GM23338 (cell line): ENCODE measurements around the gene IL1B. TPM values are rescaled to one million over a fixed set of nuclear protein-coding genes. Genes with fewer than 3 reads are reported as not detected.

Experiments used
- ATAC-seq: fragments of 200-7000 bp; cut with Tn5 transposase; 3 replicates; pipeline ENCODE4 v1.9.1; 2020
- DNase-seq: peaks from one replicate; pipeline ENCODE4 v3.0.0-alpha.2; 2015; ENCODE audit warnings: low spot score
- H2AFZ ChIP-seq: fragments of 200-600 bp; sonication (generic); 2 replicates; pipeline ENCODE4 v1.8.0; 2016; ENCODE audit warnings: antibody characterized with exemption, mild to moderate bottlenecking, moderate library complexity
- H3F3A ChIP-seq: fragments of 200-600 bp; sonication (generic); replicated peaks from 2 replicates; pipeline ENCODE4 v1.8.0; 2017; ENCODE audit warnings: antibody characterized with exemption, mixed run types, low read depth
- H3K27ac ChIP-seq: fragments of 200-600 bp; sonication (generic); 2 replicates; pipeline ENCODE4 v1.6.1; 2016; ENCODE audit warnings: low read depth
- H3K27me3 ChIP-seq: fragments of 200-600 bp; sonication (generic); 2 replicates; pipeline ENCODE4 v1.8.0; 2016; ENCODE audit warnings: mild to moderate bottlenecking, mixed run types, moderate library complexity; ENCODE audit not compliant: insufficient read depth
- H3K36me3 ChIP-seq: fragments of 200-600 bp; sonication (generic); 2 replicates; pipeline ENCODE4 v1.8.0; 2016; ENCODE audit warnings: mild to moderate bottlenecking; ENCODE audit not compliant: insufficient read depth
- H3K4me1 ChIP-seq: fragments of 200-600 bp; sonication (generic); 2 replicates; pipeline ENCODE4 v1.8.0; 2016; ENCODE audit warnings: mild to moderate bottlenecking, moderate library complexity; ENCODE audit not compliant: insufficient read depth
- H3K4me2 ChIP-seq: fragments of 200-600 bp; sonication (generic); 2 replicates; pipeline ENCODE4 v1.7.1; 2017; ENCODE audit warnings: mixed run types
- H3K4me3 ChIP-seq: fragments of 200-600 bp; sonication (generic); 2 replicates; pipeline ENCODE4 v1.6.1; 2016; ENCODE audit warnings: mixed run types
- H3K79me2 ChIP-seq: fragments of 200-600 bp; sonication (generic); replicated peaks from 2 replicates; pipeline ENCODE4 v1.8.0; 2017; ENCODE audit warnings: mild to moderate bottlenecking; ENCODE audit not compliant: insufficient read depth
- H3K9me2 ChIP-seq: fragments of 200-600 bp; sonication (generic); 2 replicates; pipeline ENCODE4 v1.8.0; 2017; ENCODE audit not compliant: insufficient read depth
- H4K20me1 ChIP-seq: fragments of 200-600 bp; sonication (generic); replicated peaks from 2 replicates; pipeline ENCODE4 v1.8.0; 2017; ENCODE audit warnings: mild to moderate bottlenecking; ENCODE audit not compliant: insufficient read depth
- H3K27ac Mint-ChIP-seq: 2 replicates; pipeline ENCODE4 v1.8.0; 2020; ENCODE audit warnings: inconsistent platforms, mild to moderate bottlenecking, moderate library complexity, mixed read lengths
- H3K27me3 Mint-ChIP-seq: 3 replicates; pipeline ENCODE4 v1.8.0; 2022; ENCODE audit warnings: low read depth, mild to moderate bottlenecking, moderate library complexity, mixed read lengths, inconsistent platforms; ENCODE audit not compliant: insufficient read depth, poor library complexity
- H3K36me3 Mint-ChIP-seq: 3 replicates; pipeline ENCODE4 v1.8.0; 2021; ENCODE audit warnings: low read depth, mild to moderate bottlenecking, inconsistent platforms, moderate library complexity, mixed read lengths
- H3K4me1 Mint-ChIP-seq: 3 replicates; pipeline ENCODE4 v1.8.0; 2020; ENCODE audit warnings: mild to moderate bottlenecking, inconsistent platforms, mixed read lengths
- H3K4me3 Mint-ChIP-seq: 3 replicates; pipeline ENCODE4 v1.8.0; 2021; ENCODE audit warnings: moderate library complexity, mild to moderate bottlenecking, inconsistent platforms, mixed read lengths
- H3K9me3 Mint-ChIP-seq: 3 replicates; pipeline ENCODE4 v1.8.0; 2020; ENCODE audit warnings: moderate library complexity, mild to moderate bottlenecking, inconsistent platforms, mixed read lengths
- CREB1 ChIP-seq: fragments of 250-450 bp; sonication (Bioruptor Pico); IDR thresholded peaks from 2 replicates; pipeline ENCODE4 v1.5.0; 2020; ENCODE audit warnings: low read depth, mild to moderate bottlenecking, moderate library complexity
- CTCF ChIP-seq, 2 experiments: fragments of 200-600 bp in 1 of 2; sonication (generic) in 1 of 2; conservative IDR thresholded peaks; 2 replicates each; pipeline versions ENCODE4 v1.5.1 to v1.6.1; 2016 to 2017; ENCODE audit warnings: antibody characterized with exemption in 2 of 2, low read depth in 2 of 2, mild to moderate bottlenecking in 2 of 2, moderate library complexity in 1 of 2
- ETS1 ChIP-seq: IDR thresholded peaks from 2 replicates; pipeline ENCODE4 v1.6.1; 2016; ENCODE audit warnings: antibody characterized with exemption
- EZH2 ChIP-seq: fragments of 200-600 bp; sonication (generic); IDR thresholded peaks from one replicate; pipeline ENCODE4 v1.8.0; 2017; ENCODE audit warnings: antibody characterized with exemption, mild to moderate bottlenecking, low read depth; ENCODE audit not compliant: unreplicated experiment
- EZH2phosphoT487 ChIP-seq: fragments of 200-600 bp; sonication (generic); IDR thresholded peaks from one replicate; pipeline ENCODE4 v1.8.1; 2018; ENCODE audit warnings: antibody characterized with exemption; ENCODE audit not compliant: unreplicated experiment
- JUNB ChIP-seq: IDR thresholded peaks from one replicate; pipeline ENCODE4 v1.6.1; 2016; ENCODE audit warnings: antibody characterized with exemption; ENCODE audit not compliant: unreplicated experiment
- NANOG ChIP-seq: IDR thresholded peaks from 2 replicates; pipeline ENCODE4 v1.6.1; 2016; ENCODE audit warnings: antibody characterized with exemption, borderline replicate concordance
- POLR2AphosphoS5 ChIP-seq: IDR thresholded peaks from 2 replicates; pipeline ENCODE4 v1.6.1; 2016; ENCODE audit warnings: antibody characterized with exemption, low read depth
- STAT1 ChIP-seq: IDR thresholded peaks from one replicate; pipeline ENCODE4 v1.6.1; 2016; ENCODE audit warnings: antibody characterized with exemption; ENCODE audit not compliant: unreplicated experiment
- ZNF114 ChIP-seq: fragments of 250-450 bp; sonication (Bioruptor Pico); IDR thresholded peaks from 2 replicates; pipeline ENCODE4 v1.5.0; 2020; ENCODE audit warnings: mild to moderate bottlenecking, moderate library complexity
- ZNF331 ChIP-seq: fragments of 250-450 bp; sonication (Bioruptor Pico); IDR thresholded peaks from 2 replicates; pipeline ENCODE4 v1.5.0; 2020; ENCODE audit warnings: low read depth, mild to moderate bottlenecking, moderate library complexity
- ZNF462 ChIP-seq: fragments of 250-450 bp; sonication (Bioruptor Pico); IDR thresholded peaks from 2 replicates; pipeline ENCODE4 v1.5.0; 2020; ENCODE audit warnings: mild to moderate bottlenecking, moderate library complexity
- polyA plus RNA-seq: library from polyadenylated mRNA; unstranded; fragments of >200 nt; fragmentation: Nextera tagmentation; extraction: Ambion mirVana; gene quantifications from 2 replicates; pipeline ENCODE4 v1.2.1, GENCODE V29; 2016
- total RNA-seq: library from RNA; depleted of rRNA; stranded (reverse); fragments of >200 nt; shearing (Covaris generic); gene quantifications from 2 replicates; pipeline ENCODE4 v1.2.3, GENCODE V29; 2014

The IL1B gene
- total and polyA plus RNA-seq, 2 experiments from 2014 or later, result not detected

GRCh38 chr2:112824694-112825085, 11.9 kb downstream of the IL1B start (continued):
- no peak for TF ChIP-seq CTCF (conservative IDR thresholded peaks at IDR 0.05; ENCODE audit: low read depth in 2 of 2)
- no peak for TF ChIP-seq POLR2AphosphoS5
- no peak for TF ChIP-seq ETS1
- no peak for TF ChIP-seq EZH2phosphoT487

- H3K4me1 ChIP-seq, result peaks cover 24% of the 10 kb centered on the region
- no peaks in the 10 kb centered on the region for H3K36me3 ChIP-seq
- H3K4me2 ChIP-seq, result no peak overlapping the region
- no peaks in the 10 kb centered on the region for H3K9me2 ChIP-seq
- H3K27me3 ChIP-seq, result no peaks in the 10 kb centered on the region
- H3K79me2 ChIP-seq, result no peaks in the 10 kb centered on the region
- Mint-ChIP-seq H3K4me1 (peaks cover 26% of the 10 kb centered on the region), H3K4me3 (no peak overlapping the region), H3K9me3 (no peaks in the 10 kb centered on the region), H3K27me3 (peaks cover 8% of the 10 kb centered on the region), H3K27ac (no peak overlapping the region), H3K36me3 (no peaks in the 10 kb centered on the region; the same call in 2 of the 3 replicates)
- DNase-seq (no peak), ATAC-seq (no peak)
- no peak overlapping the region for H3K4me3 ChIP-seq
- no peak overlapping the region for H2AFZ ChIP-seq
- no peaks in the 10 kb centered on the region for H4K20me1 ChIP-seq
- H3F3A ChIP-seq, result no peaks in the 10 kb centered on the region
- H3K27ac ChIP-seq, result no peak overlapping the region
- TF ChIP-seq POLR2AphosphoS5 (no peak), ETS1 (no peak), CREB1 (CRISPR knock-in tag) (no peak), ZNF462 (CRISPR knock-in tag) (no peak), ZNF331 (CRISPR knock-in tag) (no peak), EZH2phosphoT487 (no peak), ZNF114 (CRISPR knock-in tag) (no peak), CTCF (conservative IDR thresholded peaks at IDR 0.05; ENCODE audit: low read depth in 2 of 2) (no peak), JUNB (no peak), EZH2 (no peak), STAT1 (no peak), NANOG (no peak)
Measured at GRCh38 chr2:112821682-112822081, 14.9 kb downstream of the IL1B start.
